Right lobe of liver (tissue), 6 donors: ENCODE results near the gene BEX2. TPM values are rescaled to one million over a fixed set of nuclear protein-coding genes. Genes with fewer than 3 reads are reported as not detected.

Source experiments
- ATAC-seq, 4 donors: fragments of 200-7000 bp; cut with Tn5 transposase; one replicate each; pipeline ENCODE4 v1.9.1; 2020; ENCODE audit warnings: mild to moderate bottlenecking in 4 of 4, moderate library complexity in 4 of 4
- DNase-seq, 3 donors: peaks; one replicate each; pipeline ENCODE4 v3.0.0-alpha.2; 2020
- H3K27ac ChIP-seq, 3 donors: fragments of 200-600 bp; one replicate each; pipeline ENCODE4 v1.8.0; 2022
- H3K27me3 ChIP-seq, 2 donors: fragments of 200-600 bp; one replicate each; pipeline ENCODE4 v1.8.0; 2022
- H3K36me3 ChIP-seq, 4 donors: fragments of 200-600 bp; sonication (generic) in 1 of 4; one replicate each; pipeline versions ENCODE4 v1.5.1 to v1.8.0; 2017 to 2022; ENCODE audit warnings: control low read depth in 1 of 4
- H3K4me1 ChIP-seq, 4 donors: fragments of 200-600 bp; sonication (generic) in 1 of 4; one replicate each; pipeline versions ENCODE4 v1.5.1 to v1.8.0; 2017 to 2022; ENCODE audit warnings: control low read depth in 1 of 4
- H3K4me3 ChIP-seq, 3 donors: fragments of 200-600 bp; one replicate each; pipeline ENCODE4 v1.8.0; 2022
- H3K9me3 ChIP-seq, 4 donors: fragments of 200-600 bp; sonication (generic) in 1 of 4; one replicate each; pipeline versions ENCODE4 v1.5.1 to v1.8.0; 2017 to 2022; ENCODE audit warnings: control low read depth in 1 of 4
- POLR2A ChIP-seq: fragments of 450-650 bp; IDR thresholded peaks from one replicate; pipeline ENCODE4 v1.6.1; 2017; ENCODE audit warnings: antibody characterized with exemption, mild to moderate bottlenecking
- WGBS: methylation state at CpG from one replicate; pipeline ENCODE4 v1.1.6; 2018; ENCODE audit warnings: low coverage, low lambda C conversion rate; ENCODE audit not compliant: insufficient coverage; ENCODE audit errors: missing lambda C conversion rate; 5-methylcytosine and 5-hydroxymethylcytosine counted together
- intact Hi-C, 2 donors: fragments of 100-400 bp; cut with DNase I; formaldehyde crosslinking; loops; one replicate each; pipeline versions ENCODE4 v1.11.2 to v1.14.1; 2022
- small RNA-seq, 2 experiments: library from RNA; depleted of rRNA; stranded (forward); fragments of <200 nt; gene quantifications; one replicate each; pipeline ENCODE3, GENCODE V24; 2016
- total RNA-seq, 6 experiments: library from RNA; depleted of rRNA in 2 of 6; stranded (reverse); fragments of >200 nt in 2 of 6; fragmentation: NEBNext Ultra II Directional in 3 of 6; extraction: Animal tissue kit (Norgen Biotek cat#: 25700) in 3 of 6; gene quantifications; one replicate each; pipeline versions ENCODE4 v1.1.0 to v1.2.4, GENCODE V29; 2016 to 2023
- TF ChIP-seq, protein P1 (sequence below), 4 donors: fragments of 200-600 bp in 3 of 4; fragments of 450-650 bp in 1 of 4; IDR thresholded peaks; one replicate each; pipeline versions ENCODE4 v1.5.1 to v1.8.0; 2016 to 2022; ENCODE audit warnings: antibody characterized with exemption in 4 of 4, mild to moderate bottlenecking in 2 of 4
- donor health status: DM: no; HTN: yes; CAD: no.
- donor health status: DM: no; HTN: no; CAD: no.
- donor health status: DM: no; HTN: no; CAD: no.
- donor health status: DM: no; HTN: yes; CAD: no.
- donor health status: DM: no; HTN: yes; CAD: no.

The BEX2 gene
- total RNA-seq, 6 experiments from 2014 or later = 1.9 to 2.1 (median 2.1) TPM; not detected in 3

- 11% methylated on average over 11 of the region's 17 CpGs for WGBS
- no peak for ATAC-seq
- no peak for DNase-seq
- Histone ChIP-seq H3K36me3 (no peaks in the 10 kb centered on the region), H3K9me3 (no peaks in the 10 kb centered on the region), H3K27me3 (peaks cover 0 to 6% of the 10 kb centered on the region in 2 donors), H3K27ac (no peak within 1 kb of the TSS), H3K4me1 (no peaks in the 10 kb centered on the region), H3K4me3 (no peak within 1 kb of the TSS)
- intact Hi-C loops = no loop called here
- TF ChIP-seq, protein P1, sequence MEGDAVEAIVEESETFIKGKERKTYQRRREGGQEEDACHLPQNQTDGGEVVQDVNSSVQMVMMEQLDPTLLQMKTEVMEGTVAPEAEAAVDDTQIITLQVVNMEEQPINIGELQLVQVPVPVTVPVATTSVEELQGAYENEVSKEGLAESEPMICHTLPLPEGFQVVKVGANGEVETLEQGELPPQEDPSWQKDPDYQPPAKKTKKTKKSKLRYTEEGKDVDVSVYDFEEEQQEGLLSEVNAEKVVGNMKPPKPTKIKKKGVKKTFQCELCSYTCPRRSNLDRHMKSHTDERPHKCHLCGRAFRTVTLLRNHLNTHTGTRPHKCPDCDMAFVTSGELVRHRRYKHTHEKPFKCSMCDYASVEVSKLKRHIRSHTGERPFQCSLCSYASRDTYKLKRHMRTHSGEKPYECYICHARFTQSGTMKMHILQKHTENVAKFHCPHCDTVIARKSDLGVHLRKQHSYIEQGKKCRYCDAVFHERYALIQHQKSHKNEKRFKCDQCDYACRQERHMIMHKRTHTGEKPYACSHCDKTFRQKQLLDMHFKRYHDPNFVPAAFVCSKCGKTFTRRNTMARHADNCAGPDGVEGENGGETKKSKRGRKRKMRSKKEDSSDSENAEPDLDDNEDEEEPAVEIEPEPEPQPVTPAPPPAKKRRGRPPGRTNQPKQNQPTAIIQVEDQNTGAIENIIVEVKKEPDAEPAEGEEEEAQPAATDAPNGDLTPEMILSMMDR (IDR thresholded peaks at IDR 0.05) = no peak
- TF ChIP-seq POLR2A = no peak
Observed at GRCh38 chrX:103276581-103277002, 34.2 kb downstream of the BEX2 start, which contains the start of gene TCEAL5. Gene TCEAL5, minus strand, starts transcription at chrX:103276750. Its CDS starts 2,187 bp downstream, at chrX:103274563.

GRCh38 chrX:103275947-103276567 is 34.7 kb downstream of the BEX2 start:
- Histone ChIP-seq H3K4me1 (no peaks in the 10 kb centered on the region), H3K27ac (no peak overlapping the region), H3K9me3 (no peaks in the 10 kb centered on the region), H3K36me3 (no peaks in the 10 kb centered on the region), H3K4me3 (no peak overlapping the region), H3K27me3 (peaks cover 0 to 6% of the 10 kb centered on the region in 2 donors)
- TF ChIP-seq, protein P1 (IDR thresholded peaks at IDR 0.05) = no peak
- no peak for DNase-seq
- WGBS = 27% methylated on average over 17 of the region's 23 CpGs
- ATAC-seq = no peak
- intact Hi-C loops = no loop called here

GRCh38 chrX:103274284-103274683 is 36.5 kb downstream of the BEX2 start:
- WGBS = 86% methylated on average over 4 of the region's 4 CpGs

More at GRCh38 chrX:103274284-103274683, 36.5 kb downstream of the BEX2 start:
- ATAC-seq = no peak
- H3K27ac ChIP-seq = no peak overlapping the region
- no peak overlapping the region for H3K4me3 ChIP-seq
- no peak for DNase-seq
- H3K36me3 ChIP-seq = no peaks in the 10 kb centered on the region
- intact Hi-C loops = no loop called here
- no peaks in the 10 kb centered on the region for H3K9me3 ChIP-seq
- no peak for TF ChIP-seq POLR2A
- TF ChIP-seq, protein P1 (IDR thresholded peaks at IDR 0.05) = no peak
- peaks cover 0 to 13% of the 10 kb centered on the region in 2 donors for H3K27me3 ChIP-seq
- no peaks in the 10 kb centered on the region for H3K4me1 ChIP-seq

Small RNA genes lying within 50 kb of the gene (small RNA-seq; reads per million reads assigned to genes)
- 0 reads per million in 2 experiments for gene Z92846.1

Other genes with a start within 250 kb of the BEX2 start
- gene BEX1, start 246.8 kb downstream of the BEX2 start, total RNA-seq = under 1 TPM in 2 of 6 experiments, not detected in 4; 0.31 to 0.44 TPM
- gene NXF3, start 217.8 kb downstream of the BEX2 start, total RNA-seq = 1 to 10 TPM in 2 of 6 experiments, under 1 TPM in 4; 0.25 to 1.8 (median 0.85) TPM
- 1 to 10 TPM; 2.2 to 6.1 (median 2.9) TPM for gene BEX4, start 95.9 kb downstream of the BEX2 start, total RNA-seq
- gene TCEAL8, start 55.8 kb downstream of the BEX2 start, total RNA-seq = 10 to 100 TPM; 11.2 to 21.0 (median 16.6) TPM
- not detected for gene TCEAL5, start 34.2 kb downstream of the BEX2 start, total RNA-seq
- gene TCEAL7, start 19.2 kb upstream of the BEX2 start, total RNA-seq = 1 to 10 TPM in 1 of 6 experiments, under 1 TPM in 2, not detected in 3; 0.34 to 1.2 (median 0.62) TPM
- 10 to 100 TPM in 3 of 6 experiments, 1 to 10 TPM in 3; 2.5 to 14.3 (median 9.1) TPM for gene TCEAL9, start 45.5 kb upstream of the BEX2 start, total RNA-seq
- 10 to 100 TPM; 19.9 to 40.1 (median 35.6) TPM for gene BEX3, start 65.5 kb upstream of the BEX2 start, total RNA-seq
- under 1 TPM in 4 of 6 experiments, not detected in 2; 0.12 to 0.49 (median 0.24) TPM for gene RAB40A, start 208.5 kb upstream of the BEX2 start, total RNA-seq